ENCODE data around the gene RPS27A.

Gene RPS27A

DNA sequence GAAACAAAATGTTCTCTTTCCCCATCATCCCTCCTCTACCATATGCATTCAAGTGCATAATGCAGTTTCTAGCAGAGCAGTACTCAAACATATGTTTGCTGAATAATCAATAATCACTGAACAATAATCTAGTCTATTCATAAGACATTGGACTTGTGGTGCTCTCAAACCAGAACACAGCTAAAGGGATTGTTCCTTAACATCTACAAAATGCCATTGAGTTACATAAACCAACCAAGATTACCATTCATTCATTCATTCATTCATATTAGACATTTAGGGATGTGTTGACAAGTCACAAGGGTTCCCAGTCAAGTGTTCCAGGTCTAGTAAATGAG lies 4.3 kb upstream of the RPS27A start:
- no peak for TF ChIP-seq CSDC2 (CRISPR knock-in tag; IDR thresholded peaks at IDR 0.05)
- TF ChIP-seq, protein P1, sequence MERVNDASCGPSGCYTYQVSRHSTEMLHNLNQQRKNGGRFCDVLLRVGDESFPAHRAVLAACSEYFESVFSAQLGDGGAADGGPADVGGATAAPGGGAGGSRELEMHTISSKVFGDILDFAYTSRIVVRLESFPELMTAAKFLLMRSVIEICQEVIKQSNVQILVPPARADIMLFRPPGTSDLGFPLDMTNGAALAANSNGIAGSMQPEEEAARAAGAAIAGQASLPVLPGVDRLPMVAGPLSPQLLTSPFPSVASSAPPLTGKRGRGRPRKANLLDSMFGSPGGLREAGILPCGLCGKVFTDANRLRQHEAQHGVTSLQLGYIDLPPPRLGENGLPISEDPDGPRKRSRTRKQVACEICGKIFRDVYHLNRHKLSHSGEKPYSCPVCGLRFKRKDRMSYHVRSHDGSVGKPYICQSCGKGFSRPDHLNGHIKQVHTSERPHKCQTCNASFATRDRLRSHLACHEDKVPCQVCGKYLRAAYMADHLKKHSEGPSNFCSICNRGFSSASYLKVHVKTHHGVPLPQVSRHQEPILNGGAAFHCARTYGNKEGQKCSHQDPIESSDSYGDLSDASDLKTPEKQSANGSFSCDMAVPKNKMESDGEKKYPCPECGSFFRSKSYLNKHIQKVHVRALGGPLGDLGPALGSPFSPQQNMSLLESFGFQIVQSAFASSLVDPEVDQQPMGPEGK (CRISPR knock-in tag; IDR thresholded peaks at IDR 0.05; ENCODE audit: borderline replicate concordance): no peak
- TF ChIP-seq, protein P2, sequence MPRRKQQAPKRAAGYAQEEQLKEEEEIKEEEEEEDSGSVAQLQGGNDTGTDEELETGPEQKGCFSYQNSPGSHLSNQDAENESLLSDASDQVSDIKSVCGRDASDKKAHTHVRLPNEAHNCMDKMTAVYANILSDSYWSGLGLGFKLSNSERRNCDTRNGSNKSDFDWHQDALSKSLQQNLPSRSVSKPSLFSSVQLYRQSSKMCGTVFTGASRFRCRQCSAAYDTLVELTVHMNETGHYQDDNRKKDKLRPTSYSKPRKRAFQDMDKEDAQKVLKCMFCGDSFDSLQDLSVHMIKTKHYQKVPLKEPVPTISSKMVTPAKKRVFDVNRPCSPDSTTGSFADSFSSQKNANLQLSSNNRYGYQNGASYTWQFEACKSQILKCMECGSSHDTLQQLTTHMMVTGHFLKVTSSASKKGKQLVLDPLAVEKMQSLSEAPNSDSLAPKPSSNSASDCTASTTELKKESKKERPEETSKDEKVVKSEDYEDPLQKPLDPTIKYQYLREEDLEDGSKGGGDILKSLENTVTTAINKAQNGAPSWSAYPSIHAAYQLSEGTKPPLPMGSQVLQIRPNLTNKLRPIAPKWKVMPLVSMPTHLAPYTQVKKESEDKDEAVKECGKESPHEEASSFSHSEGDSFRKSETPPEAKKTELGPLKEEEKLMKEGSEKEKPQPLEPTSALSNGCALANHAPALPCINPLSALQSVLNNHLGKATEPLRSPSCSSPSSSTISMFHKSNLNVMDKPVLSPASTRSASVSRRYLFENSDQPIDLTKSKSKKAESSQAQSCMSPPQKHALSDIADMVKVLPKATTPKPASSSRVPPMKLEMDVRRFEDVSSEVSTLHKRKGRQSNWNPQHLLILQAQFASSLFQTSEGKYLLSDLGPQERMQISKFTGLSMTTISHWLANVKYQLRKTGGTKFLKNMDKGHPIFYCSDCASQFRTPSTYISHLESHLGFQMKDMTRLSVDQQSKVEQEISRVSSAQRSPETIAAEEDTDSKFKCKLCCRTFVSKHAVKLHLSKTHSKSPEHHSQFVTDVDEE (CRISPR knock-in tag; IDR thresholded peaks at IDR 0.05): no peak
- TF ChIP-seq, protein P3, sequence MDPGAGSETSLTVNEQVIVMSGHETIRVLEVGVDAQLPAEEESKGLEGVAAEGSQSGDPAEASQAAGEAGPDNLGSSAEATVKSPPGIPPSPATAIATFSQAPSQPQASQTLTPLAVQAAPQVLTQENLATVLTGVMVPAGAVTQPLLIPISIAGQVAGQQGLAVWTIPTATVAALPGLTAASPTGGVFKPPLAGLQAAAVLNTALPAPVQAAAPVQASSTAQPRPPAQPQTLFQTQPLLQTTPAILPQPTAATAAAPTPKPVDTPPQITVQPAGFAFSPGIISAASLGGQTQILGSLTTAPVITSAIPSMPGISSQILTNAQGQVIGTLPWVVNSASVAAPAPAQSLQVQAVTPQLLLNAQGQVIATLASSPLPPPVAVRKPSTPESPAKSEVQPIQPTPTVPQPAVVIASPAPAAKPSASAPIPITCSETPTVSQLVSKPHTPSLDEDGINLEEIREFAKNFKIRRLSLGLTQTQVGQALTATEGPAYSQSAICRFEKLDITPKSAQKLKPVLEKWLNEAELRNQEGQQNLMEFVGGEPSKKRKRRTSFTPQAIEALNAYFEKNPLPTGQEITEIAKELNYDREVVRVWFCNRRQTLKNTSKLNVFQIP (CRISPR knock-in tag; IDR thresholded peaks at IDR 0.05; ENCODE audit: borderline replicate concordance, low read depth): no peak
- TF ChIP-seq SNAI2 (CRISPR knock-in tag; IDR thresholded peaks at IDR 0.05): no peak
- TF ChIP-seq PPARA (CRISPR knock-in tag; IDR thresholded peaks at IDR 0.05; ENCODE audit: borderline replicate concordance): no peak
- no peak for TF ChIP-seq CREB5 (CRISPR knock-in tag; IDR thresholded peaks at IDR 0.05; ENCODE audit: low read depth)
- no peak for TF ChIP-seq OSR1 (CRISPR knock-in tag; IDR thresholded peaks at IDR 0.05)
- TF ChIP-seq ZNF565 (CRISPR knock-in tag; conservative IDR thresholded peaks at IDR 0.05; ENCODE audit: low read depth): no peak
- no peak for TF ChIP-seq ZC3H10 (CRISPR knock-in tag; IDR thresholded peaks at IDR 0.05)
- no peak for ATAC-seq

DNA sequence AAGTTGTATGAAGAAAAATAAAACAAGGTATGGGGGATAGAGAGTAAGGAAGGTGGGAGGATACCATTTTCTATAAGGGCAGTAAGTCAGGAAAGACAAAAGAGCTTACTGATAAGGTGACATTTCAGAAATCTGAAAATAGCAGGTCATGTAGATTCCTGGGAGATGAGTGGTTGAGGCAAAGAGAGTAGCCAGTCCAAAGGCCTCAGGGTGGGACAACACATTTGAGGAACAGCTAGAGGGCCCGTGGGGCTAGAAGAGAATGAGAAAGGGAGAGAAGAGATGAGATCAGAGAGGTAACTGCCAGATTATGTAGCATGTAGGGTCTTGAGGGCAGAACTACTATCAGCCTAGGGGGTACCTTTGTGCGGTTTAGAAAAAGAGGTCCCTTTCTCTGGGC lies 3.3 kb upstream of the RPS27A start:
- no peak for ATAC-seq
- TF ChIP-seq ZNF565 (CRISPR knock-in tag; conservative IDR thresholded peaks at IDR 0.05; ENCODE audit: low read depth) (no peak), CSRNP3 (CRISPR knock-in tag; IDR thresholded peaks at IDR 0.05) (no peak), ARNTL (CRISPR knock-in tag; IDR thresholded peaks at IDR 0.05; ENCODE audit: borderline replicate concordance, low read depth) (no peak), OSR1 (CRISPR knock-in tag; IDR thresholded peaks at IDR 0.05) (no peak), GLIS3 (CRISPR knock-in tag; IDR thresholded peaks at IDR 0.05) (no peak), ZC3H10 (CRISPR knock-in tag; IDR thresholded peaks at IDR 0.05) (no peak), CREB5 (CRISPR knock-in tag; IDR thresholded peaks at IDR 0.05; ENCODE audit: low read depth) (no peak)
- TF ChIP-seq, protein P2 (CRISPR knock-in tag; IDR thresholded peaks at IDR 0.05): no peak

DNA sequence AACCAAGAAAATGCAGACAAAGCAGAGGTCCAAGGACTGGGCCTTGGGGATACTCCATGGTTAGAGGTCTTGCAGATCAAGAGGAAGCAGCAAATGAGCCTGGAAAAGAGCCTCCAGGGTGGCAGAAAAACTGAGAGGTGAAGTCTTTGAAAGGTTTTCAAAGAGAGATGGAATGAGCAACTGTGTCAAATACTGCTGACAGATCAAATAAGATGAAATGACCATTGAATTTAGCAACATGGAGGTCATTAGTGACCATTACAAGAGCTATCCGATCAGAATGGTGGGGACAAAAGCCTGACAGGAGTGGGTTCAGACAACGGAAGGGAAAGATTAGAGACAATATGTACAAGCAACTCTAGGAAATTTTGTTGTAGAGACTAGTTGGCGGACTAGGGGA lies 1.9 kb upstream of the RPS27A start:
- no peak for ATAC-seq
- TF ChIP-seq, protein P2 (CRISPR knock-in tag; IDR thresholded peaks at IDR 0.05): no peak
- TF ChIP-seq, protein P1 (CRISPR knock-in tag; IDR thresholded peaks at IDR 0.05; ENCODE audit: borderline replicate concordance): no peak
- TF ChIP-seq CSRNP3 (CRISPR knock-in tag; IDR thresholded peaks at IDR 0.05) (no peak), ISL1 (CRISPR knock-in tag; IDR thresholded peaks at IDR 0.05) (no peak), CSDC2 (CRISPR knock-in tag; IDR thresholded peaks at IDR 0.05) (no peak), RARB (CRISPR knock-in tag; IDR thresholded peaks at IDR 0.05) (no peak)
